Measurements from ENCODE around the gene TACR2.

The TACR2 gene

GRCh38 chr10:69418052-69418752, 1.5 kb upstream of the TACR2 start:
- no peak overlapping the region for H3K27ac ChIP-seq
- TF ChIP-seq ZFX (IDR thresholded peaks at IDR 0.05) (no peak), CTCF (conservative IDR thresholded peaks at IDR 0.05) (no peak)

- no peak overlapping the region for H3K27ac ChIP-seq
- TF ChIP-seq CTCF (conservative IDR thresholded peaks at IDR 0.05) (no peak), ZFX (IDR thresholded peaks at IDR 0.05) (no peak)
Measured at GRCh38 chr10:69417542-69417941, 824 bp upstream of the TACR2 start.

- H3K27ac ChIP-seq = no peak overlapping the region
- no peak for TF ChIP-seq ZFX (IDR thresholded peaks at IDR 0.05)
- no peak for TF ChIP-seq CTCF (conservative IDR thresholded peaks at IDR 0.05)
Measured at GRCh38 chr10:69415951-69416350, 767 bp downstream of the TACR2 start.

GRCh38 chr10:69415049-69415448, 1.7 kb downstream of the TACR2 start:
- H3K27ac ChIP-seq = no peak overlapping the region
- TF ChIP-seq CTCF (conservative IDR thresholded peaks at IDR 0.05) = no peak
- no peak for TF ChIP-seq ZFX (IDR thresholded peaks at IDR 0.05)

- no peak overlapping the region for H3K27ac ChIP-seq
- TF ChIP-seq CTCF (conservative IDR thresholded peaks at IDR 0.05) = no peak
- no peak for TF ChIP-seq ZFX (IDR thresholded peaks at IDR 0.05)
Measured at GRCh38 chr10:69414036-69415018, 2.4 kb downstream of the TACR2 start.

GRCh38 chr10:69413221-69413865, 3.4 kb downstream of the TACR2 start:
- H3K27ac ChIP-seq = no peak overlapping the region
- TF ChIP-seq ZFX (IDR thresholded peaks at IDR 0.05) = no peak
- TF ChIP-seq CTCF (conservative IDR thresholded peaks at IDR 0.05) = no peak; the same call in 1 of the 2 replicates

All from C4-2B (cell line).